ENCODE results near the gene MEAK7.

DNA sequence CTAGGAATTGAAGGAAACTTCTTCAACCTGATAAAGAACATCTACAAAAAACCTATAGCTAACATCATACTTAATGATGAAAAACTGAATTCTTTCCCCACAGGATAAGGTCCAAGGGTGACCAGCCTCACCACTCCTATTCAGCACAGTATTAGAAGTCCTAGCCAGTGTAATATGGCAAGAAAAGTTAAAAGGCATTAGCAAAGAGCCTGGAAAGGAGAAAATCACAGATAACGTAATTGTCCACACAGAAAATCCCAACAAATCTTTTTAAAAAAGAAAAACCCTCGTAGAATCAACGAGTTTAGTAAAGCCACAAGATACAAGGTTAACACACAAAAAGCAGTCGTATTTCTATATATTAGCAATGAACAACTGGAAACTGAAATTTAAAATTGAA lies 37.8 kb downstream of the MEAK7 start:
- TF ChIP-seq, protein P1, sequence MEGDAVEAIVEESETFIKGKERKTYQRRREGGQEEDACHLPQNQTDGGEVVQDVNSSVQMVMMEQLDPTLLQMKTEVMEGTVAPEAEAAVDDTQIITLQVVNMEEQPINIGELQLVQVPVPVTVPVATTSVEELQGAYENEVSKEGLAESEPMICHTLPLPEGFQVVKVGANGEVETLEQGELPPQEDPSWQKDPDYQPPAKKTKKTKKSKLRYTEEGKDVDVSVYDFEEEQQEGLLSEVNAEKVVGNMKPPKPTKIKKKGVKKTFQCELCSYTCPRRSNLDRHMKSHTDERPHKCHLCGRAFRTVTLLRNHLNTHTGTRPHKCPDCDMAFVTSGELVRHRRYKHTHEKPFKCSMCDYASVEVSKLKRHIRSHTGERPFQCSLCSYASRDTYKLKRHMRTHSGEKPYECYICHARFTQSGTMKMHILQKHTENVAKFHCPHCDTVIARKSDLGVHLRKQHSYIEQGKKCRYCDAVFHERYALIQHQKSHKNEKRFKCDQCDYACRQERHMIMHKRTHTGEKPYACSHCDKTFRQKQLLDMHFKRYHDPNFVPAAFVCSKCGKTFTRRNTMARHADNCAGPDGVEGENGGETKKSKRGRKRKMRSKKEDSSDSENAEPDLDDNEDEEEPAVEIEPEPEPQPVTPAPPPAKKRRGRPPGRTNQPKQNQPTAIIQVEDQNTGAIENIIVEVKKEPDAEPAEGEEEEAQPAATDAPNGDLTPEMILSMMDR (conservative IDR thresholded peaks at IDR 0.05; ENCODE audit: low read depth, low read length), result no peak
- TF ChIP-seq MAZ (IDR thresholded peaks at IDR 0.05; ENCODE audit: borderline replicate concordance, low read depth, low read length), result no peak
- TF ChIP-seq POLR2A (IDR thresholded peaks at IDR 0.05; ENCODE audit: low read depth, low read length), result no peak
- no peak for TF ChIP-seq RCOR1 (IDR thresholded peaks at IDR 0.05; ENCODE audit: insufficient replicate concordance, low read length)
- no peak for TF ChIP-seq RFX5 (IDR thresholded peaks at IDR 0.05; ENCODE audit: low read depth, low read length)
- no peak for TF ChIP-seq RAD21 (IDR thresholded peaks at IDR 0.05; ENCODE audit: low read length)
- TF ChIP-seq CEBPB (IDR thresholded peaks at IDR 0.05; ENCODE audit: low read depth, low read length), result no peak
- TF ChIP-seq SMC3 (IDR thresholded peaks at IDR 0.05; ENCODE audit: low read depth, low read length), result no peak
- TF ChIP-seq MAFK (IDR thresholded peaks at IDR 0.05; ENCODE audit: low read depth, low read length), result no peak
